ENCODE measurements around the gene RPL27A. TPM values are rescaled to one million over a fixed set of nuclear protein-coding genes. Genes with fewer than 3 reads are reported as not detected.
A peak's percentile ranks its signal among the peaks of the same experiment; 100 is the strongest.

Gene RPL27A
- total and polyA plus RNA-seq, 2 donors (not counting 1 experiment from before 2014, with no cell fraction given): 1,009 to 1,473 TPM

GRCh38 chr11:8733852-8734251, 51.3 kb downstream of the RPL27A start:
- Mint-ChIP-seq H3K27ac (peak overlapping the region; percentile 23), H3K4me3 (peak overlapping the region; percentile 38), H3K4me1 (peaks cover 32% of the 10 kb centered on the region), H3K27me3 (no peaks in the 10 kb centered on the region), H3K9me3 (ENCODE audit: insufficient read depth) (no peaks in the 10 kb centered on the region)
- Histone ChIP-seq H3K4me1 (ENCODE audit: control insufficient read depth in 2 of 2, insufficient read depth in 2 of 2, low read length in 2 of 2) (peaks cover 34 to 37% of the 10 kb centered on the region in 2 donors), H3K79me2 (ENCODE audit: control insufficient read depth, insufficient read depth, low read length) (no peaks in the 10 kb centered on the region), H2AFZ (ENCODE audit: insufficient read depth, low read depth, low read length, poor library complexity, severe bottlenecking) (peak overlapping the region; percentile 5), H3K27me3 (replicated peaks in 1 of 4; ENCODE audit: control extremely low read depth in 1 of 4, control insufficient read depth in 3 of 4, insufficient read depth in 4 of 4, low read length in 3 of 4) (peaks cover 0 to 5% (median 0%) of the 10 kb centered on the region in 4 experiments), H3K27ac (ENCODE audit: low read length in 2 of 2) (no peak overlapping the region), H4K20me1 (ENCODE audit: control insufficient read depth, insufficient read depth, low read length, poor library complexity, severe bottlenecking) (no peaks in the 10 kb centered on the region), H3K4me2 (replicated peaks; ENCODE audit: low read depth, low read length, poor library complexity, severe bottlenecking) (peak overlapping the region; percentile 64), H3K4me3 (ENCODE audit: control extremely low read depth in 1 of 5, extremely low read depth in 1 of 5, insufficient read depth in 1 of 5, low read depth in 2 of 5, low read length in 4 of 5) (no peak overlapping the region), H3K36me3 (replicated peaks in 1 of 2; ENCODE audit: control extremely low read depth in 1 of 2, control insufficient read depth in 1 of 2, extremely low read depth in 1 of 2, insufficient read depth in 2 of 2, low read length in 1 of 2) (no peaks in the 10 kb centered on the region), H3K9ac (ENCODE audit: low read length) (no peak overlapping the region), H3K9me3 (ENCODE audit: control extremely low read depth in 1 of 3, control insufficient read depth in 2 of 3, insufficient read depth in 1 of 3, low read length in 2 of 3) (no peaks in the 10 kb centered on the region)
- DNase-seq (no peak), ATAC-seq (ENCODE audit: low read depth) (no peak)
- 86% methylated on average over 2 of the region's 2 CpGs for WGBS (ENCODE audit: insufficient coverage)
- ChIA-PET POLR2A (no interaction called here), CTCF (no interaction called here)
- intact Hi-C loops (cut with micrococcal nuclease): loop anchor here (5.0 kb wide), 1 partner anchor 52 kb away; the partner anchor contains the start of genes RPL27A and TRIM66
- TF ChIP-seq EZH2 (IDR thresholded peaks at IDR 0.05; ENCODE audit: borderline replicate concordance, insufficient read depth, low read depth, low read length, poor library complexity, severe bottlenecking) (no peak), CTCF (IDR thresholded peaks at IDR 0.05) (no peak)

GRCh38 chr11:8735094-8735493, 52.5 kb downstream of the RPL27A start:
- intact Hi-C loops (cut with micrococcal nuclease): no loop called here
- no peaks in the 10 kb centered on the region for H3K27me3 Mint-ChIP-seq
- H3K4me3 Mint-ChIP-seq: no peak overlapping the region
- Histone ChIP-seq H3K27me3 (replicated peaks in 1 of 4; ENCODE audit: control extremely low read depth in 1 of 4, control insufficient read depth in 3 of 4, insufficient read depth in 4 of 4, low read length in 3 of 4) (no peaks in the 10 kb centered on the region), H3K4me1 (ENCODE audit: control insufficient read depth in 2 of 2, insufficient read depth in 2 of 2, low read length in 2 of 2) (peaks cover 34 to 37% of the 10 kb centered on the region in 2 donors), H3K4me3 (ENCODE audit: control extremely low read depth in 1 of 5, extremely low read depth in 1 of 5, insufficient read depth in 1 of 5, low read depth in 2 of 5, low read length in 4 of 5) (no peak overlapping the region), H3K9me3 (ENCODE audit: control extremely low read depth in 1 of 3, control insufficient read depth in 2 of 3, insufficient read depth in 1 of 3, low read length in 2 of 3) (no peaks in the 10 kb centered on the region), H3K4me2 (replicated peaks; ENCODE audit: low read depth, low read length, poor library complexity, severe bottlenecking) (no peak overlapping the region), H4K20me1 (ENCODE audit: control insufficient read depth, insufficient read depth, low read length, poor library complexity, severe bottlenecking) (no peaks in the 10 kb centered on the region), H3K27ac (ENCODE audit: low read length in 2 of 2) (no peak overlapping the region), H2AFZ (ENCODE audit: insufficient read depth, low read depth, low read length, poor library complexity, severe bottlenecking) (no peak overlapping the region), H3K79me2 (ENCODE audit: control insufficient read depth, insufficient read depth, low read length) (no peaks in the 10 kb centered on the region), H3K36me3 (replicated peaks in 1 of 2; ENCODE audit: control extremely low read depth in 1 of 2, control insufficient read depth in 1 of 2, extremely low read depth in 1 of 2, insufficient read depth in 2 of 2, low read length in 1 of 2) (no peaks in the 10 kb centered on the region), H3K9ac (ENCODE audit: low read length) (no peak overlapping the region)
- TF ChIP-seq EZH2 (IDR thresholded peaks at IDR 0.05; ENCODE audit: borderline replicate concordance, insufficient read depth, low read depth, low read length, poor library complexity, severe bottlenecking) (no peak), CTCF (IDR thresholded peaks at IDR 0.05) (no peak)
- ATAC-seq (ENCODE audit: low read depth) (no peak), DNase-seq (no peak)
- peaks cover 32% of the 10 kb centered on the region for H3K4me1 Mint-ChIP-seq
- POLR2A ChIA-PET: no interaction called here
- H3K27ac Mint-ChIP-seq: no peak overlapping the region
- no peaks in the 10 kb centered on the region for H3K9me3 Mint-ChIP-seq (ENCODE audit: insufficient read depth)
- 100% methylated on average over 7 of the region's 8 CpGs for WGBS (ENCODE audit: insufficient coverage)
- CTCF ChIA-PET: no interaction called here

Data from B cell (primary cell).